GM12878 (cell line): ENCODE measurements around the gene MAB21L3. TPM values are rescaled to one million over a fixed set of nuclear protein-coding genes. Genes with fewer than 3 reads are reported as not detected.

Experiments used
- ATAC-seq: fragments of 200-7000 bp; cut with Tn5 transposase; 3 replicates; pipeline ENCODE4 v1.9.1; 2020; ENCODE audit warnings: mild to moderate bottlenecking, moderate library complexity
- BruUV-seq: library from RNA; stranded (reverse); fragments of 400-500 nt; replicated peaks from 2 replicates; lab custom pipeline; 2021; lab: Mats Ljungman, UMichigan
- CTCF ChIA-PET: fragments of 300-600 bp; sonication (Branson Sonifier 250); formaldehyde crosslinking; extraction: SDS; loops from one replicate; lab custom pipeline; 2021; ENCODE audit warnings: inconsistent platforms; lab: Yijun Ruan, JAX
- POLR2A ChIA-PET: fragments of 350-600 bp; formaldehyde crosslinking; extraction: SDS; loops from one replicate; lab custom pipeline; 2021; ENCODE audit warnings: inconsistent platforms; lab: Charles Lee
- RAD21 ChIA-PET: fragments of 300-600 bp; sonication (Branson Sonifier 250); formaldehyde crosslinking; loops from one replicate; lab custom pipeline; 2023; ENCODE audit warnings: antibody characterized with exemption; ENCODE audit not compliant: unreplicated experiment; lab: Charles Lee
- SMC1A ChIA-PET: fragments of 300-600 bp; sonication (Branson Sonifier 250); formaldehyde crosslinking; loops from one replicate; lab custom pipeline; 2023; ENCODE audit not compliant: unreplicated experiment, uncharacterized antibody; lab: Charles Lee
- DNase-seq: peaks from one replicate; pipeline ENCODE4 v3.0.0-alpha.2; 2011; ENCODE audit warnings: low read depth, low spot score
- FAIRE-seq: peaks from 3 replicates; lab custom pipeline; 2011; peaks lifted over from hg19 to GRCh38; lab: Jason Lieb, UNC
- H2AFZ ChIP-seq: 2 replicates; pipeline ENCODE4 v1.6.0; 2011; ENCODE audit warnings: low read depth, low read length, control low read depth; ENCODE audit not compliant: control insufficient read depth
- H3K27ac ChIP-seq: 2 replicates; pipeline ENCODE4 v1.5.1; 2011; ENCODE audit warnings: control low read depth; ENCODE audit not compliant: control insufficient read depth, insufficient read depth
- H3K27me3 ChIP-seq, 2 experiments: replicated peaks in 1 of 2; 2 replicates each; pipeline versions ENCODE4 v1.6.0 to v1.6.1; 2011; ENCODE audit warnings: low read length in 1 of 2; ENCODE audit not compliant: control insufficient read depth in 2 of 2, insufficient read depth in 2 of 2
- H3K36me3 ChIP-seq, 2 experiments: 2 replicates each; pipeline ENCODE4 v1.5.1; 2011; ENCODE audit warnings: low read length in 1 of 2; ENCODE audit not compliant: control insufficient read depth in 2 of 2, insufficient read depth in 2 of 2
- H3K4me1 ChIP-seq: 2 replicates; pipeline ENCODE4 v1.6.1; 2011; ENCODE audit warnings: mild to moderate bottlenecking, low read length, moderate library complexity, mixed read lengths; ENCODE audit not compliant: control insufficient read depth, insufficient read depth
- H3K4me2 ChIP-seq: 2 replicates; pipeline ENCODE4 v1.6.0; 2011; ENCODE audit warnings: control low read depth; ENCODE audit not compliant: control insufficient read depth, insufficient read depth
- H3K4me3 ChIP-seq: fragments of 200-600 bp; sonication (generic); 2 replicates; pipeline ENCODE4 v1.5.1; 2016
- H3K79me2 ChIP-seq: 2 replicates; pipeline ENCODE4 v1.6.0; 2011; ENCODE audit warnings: low read length; ENCODE audit not compliant: control insufficient read depth, insufficient read depth
- H3K9ac ChIP-seq: 2 replicates; pipeline ENCODE4 v1.8.0; 2011; ENCODE audit warnings: low read length, control low read depth, mixed read lengths; ENCODE audit not compliant: control insufficient read depth, insufficient read depth
- H3K9me3 ChIP-seq: replicated peaks from 3 replicates; pipeline ENCODE4 v1.5.1; 2011; ENCODE audit warnings: mild to moderate bottlenecking, low read length; ENCODE audit not compliant: control insufficient read depth, insufficient read depth
- H4K20me1 ChIP-seq: 2 replicates; pipeline ENCODE4 v1.6.0; 2011; ENCODE audit not compliant: control insufficient read depth, insufficient read depth
- BCL11A ChIP-seq: IDR thresholded peaks from 2 replicates; pipeline ENCODE4 v1.6.1; 2011; ENCODE audit warnings: low read depth, low read length
- CBFB ChIP-seq: IDR thresholded peaks from 2 replicates; pipeline ENCODE4 v1.6.1; 2016; ENCODE audit warnings: antibody characterized with exemption, low read depth
- CBX5 ChIP-seq: sonication (generic); IDR thresholded peaks from 2 replicates; pipeline ENCODE4 v1.6.1; 2016; ENCODE audit warnings: low read depth, moderate library complexity, mild to moderate bottlenecking, inconsistent platforms
- CHD1 ChIP-seq: IDR thresholded peaks from 2 replicates; pipeline ENCODE4 v1.6.1; 2012; ENCODE audit warnings: low read depth, low read length, improper control_type of control experiment
- E2F8 ChIP-seq: fragments of 450-650 bp; IDR thresholded peaks from 2 replicates; pipeline ENCODE4 v1.6.1; 2018; ENCODE audit warnings: mild to moderate bottlenecking, low read depth, moderate library complexity; ENCODE audit not compliant: partially characterized antibody
- EED ChIP-seq: sonication (generic); IDR thresholded peaks from 2 replicates; pipeline ENCODE4 v1.6.1; 2016; ENCODE audit warnings: antibody characterized with exemption, low read depth
- FOXM1 ChIP-seq: IDR thresholded peaks from 2 replicates; pipeline ENCODE4 v1.6.1; 2012; ENCODE audit warnings: low read depth, mild to moderate bottlenecking, inconsistent platforms, low read length, moderate library complexity
- IKZF1 ChIP-seq: fragments of 450-650 bp; conservative IDR thresholded peaks from 2 replicates; pipeline ENCODE4 v1.6.1; 2017; ENCODE audit warnings: antibody characterized with exemption, mild to moderate bottlenecking
- MYB ChIP-seq: fragments of 150-350 bp; IDR thresholded peaks from 2 replicates; pipeline ENCODE4 v1.6.1; 2014; ENCODE audit warnings: mild to moderate bottlenecking, low read depth, low read length, borderline replicate concordance
- NFIC ChIP-seq: IDR thresholded peaks from 2 replicates; pipeline ENCODE4 v1.6.1; 2012; ENCODE audit warnings: low read depth, mild to moderate bottlenecking, inconsistent platforms, low read length, moderate library complexity
- SIN3A ChIP-seq: IDR thresholded peaks from 2 replicates; pipeline ENCODE4 v1.6.1; 2012; ENCODE audit warnings: low read depth, low read length, improper control_type of control experiment
- SKIL ChIP-seq: fragments of 450-650 bp; IDR thresholded peaks from 2 replicates; pipeline ENCODE4 v1.6.1; 2017; ENCODE audit warnings: mild to moderate bottlenecking, low read depth, inconsistent platforms; ENCODE audit not compliant: poor library complexity, severe bottlenecking
- SREBF1 ChIP-seq: IDR thresholded peaks from 2 replicates; pipeline ENCODE4 v1.6.1; 2012; ENCODE audit warnings: mild to moderate bottlenecking, low read length
- SRF ChIP-seq, 2 experiments: IDR thresholded peaks; 2 replicates each; pipeline ENCODE4 v1.6.1; 2011; ENCODE audit warnings: low read depth in 2 of 2, low read length in 2 of 2, mild to moderate bottlenecking in 1 of 2, moderate library complexity in 1 of 2
- ZBTB33 ChIP-seq: fragments of 450-650 bp; IDR thresholded peaks from 2 replicates; pipeline ENCODE4 v1.6.1; 2017; ENCODE audit warnings: mild to moderate bottlenecking
- WGBS: methylation state at CpG from one replicate; pipeline ENCODE4 v1.1.6; 2016; ENCODE audit warnings: low lambda C conversion rate; ENCODE audit not compliant: insufficient replicate concordance, insufficient coverage; ENCODE audit errors: missing lambda C conversion rate; 5-methylcytosine and 5-hydroxymethylcytosine counted together
- in situ Hi-C: fragments of 300-500 bp; cut with MboI; formaldehyde crosslinking; loops from 9 replicates; pipeline ENCODE4 v1.14.3; 2018; ENCODE audit warnings: mixed read lengths
- intact Hi-C: fragments of 100-400 bp; cut with micrococcal nuclease; formaldehyde crosslinking; loops from one replicate; pipeline ENCODE4 v1.14.2; 2022; ENCODE audit not compliant: unreplicated experiment
- polyA plus RNA-seq, 11 experiments: library from polyadenylated mRNA; depleted of rRNA in 4 of 11; unstranded in 6 of 11; stranded (reverse) in 5 of 11; fragments of >200 nt; fragmentation: Nextera tagmentation in 4 of 11; fragmentation: Illumina TruSeq in 1 of 11; extraction: Ambion mirVana in 4 of 11; extraction: Trizol in 1 of 11; gene quantifications; 1 replicate in 1 of 11; 2 replicates in 10 of 11; pipeline versions ENCODE4 v1.2.1 to v1.2.3, GENCODE V29; 2011 to 2016; ENCODE audit warnings: inconsistent platforms in 2 of 11, missing spikeins in 2 of 11, low read depth in 1 of 11
- total RNA-seq, 4 experiments: library from RNA; depleted of rRNA in 3 of 4; stranded (reverse); fragments of >200 nt in 3 of 4; fragmentation: Illumina TruSeq in 1 of 4; extraction: Trizol in 1 of 4; gene quantifications; 2 replicates each; pipeline versions ENCODE4 v1.2.1 to v1.2.3, GENCODE V29; 2013 to 2021

Gene MAB21L3
- total and polyA plus RNA-seq, 10 of the 15 experiments (the other 5 are each of a cell fraction or from before 2014, with no cell fraction given): 0.18 to 18.6 (median 1.3) TPM

GRCh38 chr1:116122955-116123757 is 12.0 kb downstream of the MAB21L3 start:
- WGBS: 52% methylated on average over 8 of the region's 8 CpGs
- Histone ChIP-seq H3K4me1 (no peaks in the 10 kb centered on the region), H3K4me2 (no peak overlapping the region), H3K79me2 (no peaks in the 10 kb centered on the region), H3K27ac (no peak overlapping the region), H3K9me3 (no peaks in the 10 kb centered on the region), H4K20me1 (no peaks in the 10 kb centered on the region), H2AFZ (no peak overlapping the region), H3K4me3 (no peak overlapping the region), H3K36me3 (peaks cover 0 to 8% of the 10 kb centered on the region in 2 experiments; a peak in 2 of 4 replicates), H3K9ac (no peak overlapping the region), H3K27me3 (no peaks in the 10 kb centered on the region)
- ChIA-PET RAD21 (interaction anchor here (0.9 to 1.8 kb wide), 5 partner anchors 8 to 102 kb away, joined by 3 to 4 read pairs (median 4); no protein-coding TSS in a partner anchor), POLR2A (interaction anchor here (0.7 to 1.4 kb wide), 3 partner anchors 10 to 421 kb away, joined by 3 to 5 read pairs (median 3); no protein-coding TSS in a partner anchor), CTCF (interaction anchor here (0.6 to 2.1 kb wide), 6 partner anchors 10 to 1189 kb away, joined by 3 to 20 read pairs (median 3); partner anchors contain the start of gene MAB21L3), SMC1A (interaction anchor here (1.2 to 2.3 kb wide), 7 partner anchors 9 to 376 kb away, joined by 3 to 9 read pairs (median 6); partner anchors contain the start of gene MAB21L3)
- ATAC-seq (no peak), FAIRE-seq (no peak), DNase-seq (no peak)
- BruUV-seq: no TSS peak
- TF ChIP-seq CBX5 (no peak), FOXM1 (no peak), E2F8 (no peak), SIN3A (no peak), SRF (IDR thresholded peaks at IDR 0.05; ENCODE audit: low read depth in 2 of 2, low read length in 2 of 2) (no peak), CHD1 (no peak), BCL11A (no peak), ZBTB33 (no peak), EED (no peak), SKIL (no peak), CBFB (no peak), SREBF1 (no peak), NFIC (no peak), MYB (no peak), IKZF1 (no peak)
- intact Hi-C loops: no loop called here
- in situ Hi-C loops: no loop called here
